B cell (primary cell): ENCODE measurements around the gene PUM2. TPM values are rescaled to one million over a fixed set of nuclear protein-coding genes. Genes with fewer than 3 reads are reported as not detected.

Experiments used
- ATAC-seq: fragments of 200-7000 bp; cut with Tn5 transposase; one replicate; pipeline ENCODE4 v1.10.0; 2021; ENCODE audit warnings: low read depth, mild to moderate bottlenecking, moderate number of reproducible peaks, moderate library complexity
- CTCF ChIA-PET: fragments of 350-600 bp; sonication (Branson Sonifier 250); formaldehyde crosslinking; loops from one replicate; lab custom pipeline; 2021; ENCODE audit warnings: antibody characterized with exemption, inconsistent platforms; lab: Charles Lee
- POLR2A ChIA-PET: fragments of 350-600 bp; sonication (Branson Sonifier 250); formaldehyde crosslinking; loops from one replicate; lab custom pipeline; 2021; ENCODE audit warnings: antibody characterized with exemption; lab: Charles Lee
- DNase-seq: peaks from one replicate; pipeline ENCODE4 v3.0.0; 2013
- H2AFZ ChIP-seq: 2 replicates; pipeline ENCODE4 v1.6.1; 2012; ENCODE audit warnings: mild to moderate bottlenecking, low read depth, low read length; ENCODE audit not compliant: insufficient read depth, poor library complexity, severe bottlenecking
- H3K27ac ChIP-seq, 2 donors: 1 replicate in 1 of 2; 2 replicates in 1 of 2; pipeline ENCODE4 v1.5.1; 2012 to 2013; ENCODE audit warnings: low read length in 2 of 2, mild to moderate bottlenecking in 2 of 2, moderate library complexity in 1 of 2
- H3K27me3 ChIP-seq, 4 experiments: fragments of 200-600 bp in 1 of 4; sonication (generic) in 1 of 4; replicated peaks in 1 of 4; 1 replicate in 2 of 4; 2 replicates in 2 of 4; pipeline versions ENCODE4 v1.6.1 to v1.7.0; 2013 to 2016; ENCODE audit warnings: low read length in 3 of 4, mild to moderate bottlenecking in 2 of 4, mixed read lengths in 1 of 4, moderate library complexity in 1 of 4; ENCODE audit not compliant: insufficient read depth in 4 of 4, control insufficient read depth in 3 of 4; ENCODE audit errors: control extremely low read depth in 1 of 4
- H3K36me3 ChIP-seq, 2 experiments: replicated peaks in 1 of 2; 1 replicate in 1 of 2; 2 replicates in 1 of 2; pipeline versions ENCODE4 v1.6.1 to v1.7.1; 2013; ENCODE audit warnings: low read length in 1 of 2; ENCODE audit not compliant: insufficient read depth in 2 of 2, control insufficient read depth in 1 of 2; ENCODE audit errors: control extremely low read depth in 1 of 2, extremely low read depth in 1 of 2
- H3K4me1 ChIP-seq, 2 donors: fragments of 200-600 bp in 1 of 2; sonication (generic) in 1 of 2; 1 replicate in 1 of 2; 2 replicates in 1 of 2; pipeline versions ENCODE4 v1.5.1 to v1.6.1; 2013 to 2017; ENCODE audit warnings: low read length in 2 of 2; ENCODE audit not compliant: control insufficient read depth in 2 of 2, insufficient read depth in 2 of 2
- H3K4me2 ChIP-seq: replicated peaks from 2 replicates; pipeline ENCODE3; 2012; ENCODE audit warnings: mild to moderate bottlenecking, low read depth, low read length; ENCODE audit not compliant: poor library complexity, severe bottlenecking
- H3K4me3 ChIP-seq, 5 experiments: fragments of 200-600 bp in 1 of 5; sonication (generic) in 1 of 5; 1 replicate in 3 of 5; 2 replicates in 2 of 5; pipeline versions ENCODE4 v1.5.1 to v1.7.0; 2011 to 2016; ENCODE audit warnings: low read length in 4 of 5, mild to moderate bottlenecking in 4 of 5, low read depth in 2 of 5, control low read depth in 1 of 5, moderate library complexity in 1 of 5; ENCODE audit not compliant: insufficient read depth in 1 of 5; ENCODE audit errors: control extremely low read depth in 1 of 5, extremely low read depth in 1 of 5
- H3K79me2 ChIP-seq: fragments of 200-600 bp; sonication (generic); one replicate; pipeline ENCODE4 v1.6.0; 2016; ENCODE audit warnings: low read length; ENCODE audit not compliant: control insufficient read depth, insufficient read depth
- H3K9ac ChIP-seq: fragments of 200-600 bp; sonication (generic); 2 replicates; pipeline ENCODE4 v1.6.1; 2017; ENCODE audit warnings: mild to moderate bottlenecking, low read length, moderate library complexity
- H3K9me3 ChIP-seq, 3 donors: one replicate each; pipeline versions ENCODE4 v1.6.1 to v1.7.1; 2013; ENCODE audit warnings: low read length in 2 of 3; ENCODE audit not compliant: control insufficient read depth in 2 of 3, insufficient read depth in 1 of 3; ENCODE audit errors: control extremely low read depth in 1 of 3
- H4K20me1 ChIP-seq: 2 replicates; pipeline ENCODE4 v1.6.0; 2012; ENCODE audit warnings: mild to moderate bottlenecking, low read length; ENCODE audit not compliant: insufficient read depth, control insufficient read depth, poor library complexity, severe bottlenecking
- H3K27ac Mint-ChIP-seq: one replicate; pipeline ENCODE4 v1.8.0; 2021; ENCODE audit warnings: mixed read lengths
- H3K27me3 Mint-ChIP-seq: one replicate; pipeline ENCODE4 v1.8.0; 2021; ENCODE audit warnings: mixed read lengths
- H3K4me1 Mint-ChIP-seq: one replicate; pipeline ENCODE4 v1.8.0; 2021; ENCODE audit warnings: mixed read lengths
- H3K4me3 Mint-ChIP-seq: one replicate; pipeline ENCODE4 v1.8.0; 2021; ENCODE audit warnings: mixed read lengths
- H3K9me3 Mint-ChIP-seq: one replicate; pipeline ENCODE4 v1.8.0; 2022; ENCODE audit warnings: mixed read lengths; ENCODE audit not compliant: insufficient read depth
- EZH2 ChIP-seq: IDR thresholded peaks from 2 replicates; pipeline ENCODE4 v1.6.1; 2012; ENCODE audit warnings: borderline replicate concordance, low read depth, mild to moderate bottlenecking, moderate library complexity, low read length; ENCODE audit not compliant: insufficient read depth, poor library complexity, severe bottlenecking
- WGBS: methylation state at CpG from one replicate; pipeline ENCODE4 v1.1.5; 2013; ENCODE audit warnings: missing lambda C conversion rate; ENCODE audit not compliant: insufficient coverage; 5-methylcytosine and 5-hydroxymethylcytosine counted together
- intact Hi-C: fragments of 100-400 bp; cut with micrococcal nuclease; formaldehyde crosslinking; loops from one replicate; pipeline ENCODE4 v1.10.0; 2022
- polyA plus RNA-seq: library from polyadenylated mRNA; depleted of rRNA; stranded (reverse); fragments of >200 nt; gene quantifications from 2 replicates; pipeline ENCODE4 v1.2.3, GENCODE V29; 2012
- total RNA-seq, 2 donors: library from RNA; stranded (reverse); fragments of 120-200 nt in 1 of 2; gene quantifications; 1 replicate in 1 of 2; 2 replicates in 1 of 2; pipeline versions ENCODE4 v1.2.3 to v1.2.4, GENCODE V29; 2013 to 2022
- TF ChIP-seq, protein P1 (sequence below): fragments of 200-600 bp; IDR thresholded peaks from one replicate; pipeline ENCODE4 v1.8.0; 2022; ENCODE audit warnings: antibody characterized with exemption, mild to moderate bottlenecking

The PUM2 gene
- total and polyA plus RNA-seq, 2 donors (not counting 1 experiment from before 2014, with no cell fraction given), result 21.1 to 151 TPM

DNA sequence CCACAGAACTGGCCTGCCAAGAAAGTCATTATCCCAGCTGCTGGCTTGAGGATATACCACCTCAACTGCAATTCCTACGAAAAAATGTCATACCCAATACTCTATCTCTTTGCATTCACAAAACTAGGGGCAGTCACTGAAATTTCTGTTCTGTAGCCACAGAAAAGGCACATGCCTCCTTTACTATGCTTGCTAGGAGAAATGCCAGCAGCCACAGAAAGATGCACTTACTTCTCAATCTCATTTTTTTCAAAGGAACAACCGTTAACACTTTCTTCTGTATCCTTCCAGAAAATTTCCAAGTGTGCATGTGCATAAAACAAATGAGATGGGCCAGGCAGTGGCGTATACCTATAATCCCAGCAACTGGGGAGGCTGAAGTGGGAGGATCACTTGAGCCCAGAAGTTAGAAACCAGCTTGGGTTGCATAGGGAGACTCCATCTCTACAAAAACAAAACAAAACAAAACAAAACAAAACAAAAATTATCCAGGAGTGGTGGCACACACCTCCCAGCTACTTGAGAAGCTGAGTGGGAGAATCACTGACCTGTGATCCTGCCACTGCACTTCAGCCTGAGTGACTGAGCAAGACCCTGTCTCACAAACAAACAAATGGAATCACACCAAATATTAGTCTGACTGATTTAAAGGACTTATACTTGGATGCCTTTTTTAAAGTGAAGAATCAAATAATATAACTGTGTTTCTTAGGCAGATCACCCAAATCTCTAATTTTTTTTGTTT lies 22.4 kb upstream of the PUM2 start:
- Histone ChIP-seq H3K36me3 (no peaks in the 10 kb centered on the region), H3K9ac (no peak overlapping the region), H2AFZ (no peak overlapping the region), H3K9me3 (peaks cover 0 to 3% (median 0%) of the 10 kb centered on the region in 3 donors), H3K79me2 (no peaks in the 10 kb centered on the region), H3K27ac (no peak overlapping the region), H3K4me3 (no peak overlapping the region), H3K4me1 (no peaks in the 10 kb centered on the region), H3K27me3 (peaks cover 0 to 3% (median 0%) of the 10 kb centered on the region in 4 experiments), H3K4me2 (no peak overlapping the region), H4K20me1 (no peaks in the 10 kb centered on the region)
- WGBS, result 100% methylated on average over 1 of the region's 3 CpGs
- Mint-ChIP-seq H3K4me3 (no peak overlapping the region), H3K9me3 (peaks cover 3% of the 10 kb centered on the region), H3K27me3 (peaks cover 45% of the 10 kb centered on the region), H3K27ac (no peak overlapping the region), H3K4me1 (no peaks in the 10 kb centered on the region)
- DNase-seq (no peak), ATAC-seq (no peak)
- ChIA-PET POLR2A (no interaction called here), CTCF (no interaction called here)
- no peak for TF ChIP-seq EZH2
- TF ChIP-seq, protein P1, sequence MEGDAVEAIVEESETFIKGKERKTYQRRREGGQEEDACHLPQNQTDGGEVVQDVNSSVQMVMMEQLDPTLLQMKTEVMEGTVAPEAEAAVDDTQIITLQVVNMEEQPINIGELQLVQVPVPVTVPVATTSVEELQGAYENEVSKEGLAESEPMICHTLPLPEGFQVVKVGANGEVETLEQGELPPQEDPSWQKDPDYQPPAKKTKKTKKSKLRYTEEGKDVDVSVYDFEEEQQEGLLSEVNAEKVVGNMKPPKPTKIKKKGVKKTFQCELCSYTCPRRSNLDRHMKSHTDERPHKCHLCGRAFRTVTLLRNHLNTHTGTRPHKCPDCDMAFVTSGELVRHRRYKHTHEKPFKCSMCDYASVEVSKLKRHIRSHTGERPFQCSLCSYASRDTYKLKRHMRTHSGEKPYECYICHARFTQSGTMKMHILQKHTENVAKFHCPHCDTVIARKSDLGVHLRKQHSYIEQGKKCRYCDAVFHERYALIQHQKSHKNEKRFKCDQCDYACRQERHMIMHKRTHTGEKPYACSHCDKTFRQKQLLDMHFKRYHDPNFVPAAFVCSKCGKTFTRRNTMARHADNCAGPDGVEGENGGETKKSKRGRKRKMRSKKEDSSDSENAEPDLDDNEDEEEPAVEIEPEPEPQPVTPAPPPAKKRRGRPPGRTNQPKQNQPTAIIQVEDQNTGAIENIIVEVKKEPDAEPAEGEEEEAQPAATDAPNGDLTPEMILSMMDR, result no peak
- intact Hi-C loops, result no loop called here

GRCh38 chr2:20371323-20372025 lies 20.8 kb upstream of the PUM2 start:
- intact Hi-C loops, result no loop called here
- Mint-ChIP-seq H3K27me3 (peaks cover 40% of the 10 kb centered on the region), H3K9me3 (peaks cover 7% of the 10 kb centered on the region), H3K4me1 (no peaks in the 10 kb centered on the region), H3K27ac (no peak overlapping the region), H3K4me3 (no peak overlapping the region)
- Histone ChIP-seq H3K27ac (no peak overlapping the region), H3K4me2 (no peak overlapping the region), H3K36me3 (no peaks in the 10 kb centered on the region), H3K79me2 (no peaks in the 10 kb centered on the region), H3K9ac (no peak overlapping the region), H3K27me3 (peaks cover 0 to 3% (median 0%) of the 10 kb centered on the region in 4 experiments), H4K20me1 (no peaks in the 10 kb centered on the region), H3K9me3 (peaks cover 0 to 8% (median 3%) of the 10 kb centered on the region in 3 donors), H3K4me3 (no peak overlapping the region), H3K4me1 (no peaks in the 10 kb centered on the region), H2AFZ (no peak overlapping the region)
- ChIA-PET CTCF (interaction anchor here (0.9 kb wide), 1 partner anchor 45 kb away, joined by 4 read pairs; no protein-coding TSS in a partner anchor), POLR2A (no interaction called here)
- DNase-seq (no peak), ATAC-seq (no peak)
- 83% methylated on average over 1 of the region's 4 CpGs for WGBS
- TF ChIP-seq, protein P1, result no peak
- no peak for TF ChIP-seq EZH2
